HEK293 (cell line): ENCODE results near the gene VOPP1.

Experiments used
- CTCF ChIA-PET: fragments of 350-600 bp; formaldehyde crosslinking; extraction: SDS; loops from one replicate; lab custom pipeline; 2021; ENCODE audit warnings: antibody characterized with exemption; lab: Yijun Ruan, JAX
- POLR2A ChIA-PET: fragments of 300-600 bp; formaldehyde crosslinking; extraction: SDS; loops from one replicate; lab custom pipeline; 2020; ENCODE audit warnings: antibody characterized with exemption, inconsistent platforms; lab: Yijun Ruan, JAX
- H3K27ac ChIP-seq: fragments of 200-500 bp; sonication (Bioruptor generic); 2 replicates; pipeline ENCODE4 v1.5.1; 2014; ENCODE audit warnings: low read depth, low read length, control low read depth, inconsistent platforms; ENCODE audit errors: extremely low read depth
- H3K36me3 ChIP-seq, 2 experiments: fragments of 200-500 bp in 1 of 2; sonication (Bioruptor generic) in 1 of 2; 1 replicate in 1 of 2; 2 replicates in 1 of 2; pipeline ENCODE4 v1.5.1; 2014 to 2017; ENCODE audit warnings: inconsistent platforms in 2 of 2, low read length in 2 of 2; ENCODE audit not compliant: control insufficient read depth in 2 of 2, insufficient read depth in 1 of 2
- H3K4me1 ChIP-seq: fragments of 200-500 bp; sonication (Bioruptor generic); 2 replicates; pipeline ENCODE4 v1.5.1; 2014; ENCODE audit warnings: mild to moderate bottlenecking, low read length, inconsistent platforms; ENCODE audit not compliant: control insufficient read depth, insufficient read depth
- H3K4me3 ChIP-seq: 2 replicates; pipeline ENCODE4 v1.5.1; 2011; ENCODE audit warnings: low read depth, mild to moderate bottlenecking, control low read depth, low read length, moderate library complexity
- H3K9me3 ChIP-seq: fragments of 200-500 bp; sonication (Bioruptor generic); 2 replicates; pipeline ENCODE4 v1.5.1; 2014; ENCODE audit warnings: low read depth, low read length, inconsistent platforms; ENCODE audit not compliant: control insufficient read depth, insufficient read depth
- AEBP2 ChIP-seq: fragments of 450-650 bp; formaldehyde crosslinking; IDR thresholded peaks from 2 replicates; pipeline ENCODE4 v1.5.1; 2016; ENCODE audit warnings: missing biosample characterization, missing genetic modification characterization, borderline replicate concordance
- GFI1B ChIP-seq: fragments of 450-650 bp; formaldehyde crosslinking; IDR thresholded peaks from 2 replicates; pipeline ENCODE4 v1.5.1; 2016; ENCODE audit warnings: missing biosample characterization, missing genetic modification characterization
- GLI2 ChIP-seq: fragments of 450-650 bp; formaldehyde crosslinking; IDR thresholded peaks from 2 replicates; pipeline ENCODE4; 2017; ENCODE audit warnings: missing biosample characterization, missing genetic modification characterization, low read depth, borderline replicate concordance
- HOXA7 ChIP-seq: sonication (generic); formaldehyde crosslinking; IDR thresholded peaks from 2 replicates; pipeline ENCODE4 v1.8.1; 2022; ENCODE audit warnings: missing genetic modification reagents, borderline replicate concordance
- IKZF3 ChIP-seq: fragments of 450-650 bp; IDR thresholded peaks from 2 replicates; pipeline ENCODE4 v1.5.0; 2018; ENCODE audit warnings: missing biosample characterization, mild to moderate bottlenecking, missing genetic modification characterization, moderate library complexity
- OVOL3 ChIP-seq: fragments of 450-650 bp; formaldehyde crosslinking; IDR thresholded peaks from 2 replicates; pipeline ENCODE4 v1.5.1; 2016; ENCODE audit warnings: missing biosample characterization, missing genetic modification characterization
- PBX3 ChIP-seq: sonication (generic); formaldehyde crosslinking; IDR thresholded peaks from 2 replicates; pipeline ENCODE4 v1.8.1; 2022; ENCODE audit warnings: mild to moderate bottlenecking, moderate library complexity, missing genetic modification reagents
- PRDM1 ChIP-seq: fragments of 450-650 bp; formaldehyde crosslinking; IDR thresholded peaks from 2 replicates; pipeline ENCODE4; 2016; ENCODE audit warnings: missing biosample characterization, missing genetic modification characterization
- WT1 ChIP-seq: fragments of 450-650 bp; formaldehyde crosslinking; IDR thresholded peaks from 2 replicates; pipeline ENCODE4 v1.5.1; 2016; ENCODE audit warnings: missing biosample characterization, missing genetic modification characterization
- YY1 ChIP-seq: fragments of 450-650 bp; formaldehyde crosslinking; IDR thresholded peaks from 2 replicates; pipeline ENCODE4 v1.5.1; 2018; ENCODE audit warnings: missing biosample characterization, missing genetic modification characterization
- ZFP37 ChIP-seq: fragments of 450-650 bp; formaldehyde crosslinking; IDR thresholded peaks from 2 replicates; pipeline ENCODE4 v1.5.1; 2016; ENCODE audit warnings: missing biosample characterization, missing genetic modification characterization
- ZFP41 ChIP-seq: fragments of 450-650 bp; formaldehyde crosslinking; IDR thresholded peaks from 2 replicates; pipeline ENCODE4 v1.5.1; 2016; ENCODE audit warnings: missing biosample characterization, missing genetic modification characterization, borderline replicate concordance
- ZNF148 ChIP-seq: fragments of 450-650 bp; formaldehyde crosslinking; IDR thresholded peaks from 2 replicates; pipeline ENCODE4 v1.5.0; 2017; ENCODE audit warnings: missing biosample characterization, missing genetic modification characterization, borderline replicate concordance
- ZNF155 ChIP-seq: fragments of 450-650 bp; formaldehyde crosslinking; IDR thresholded peaks from 2 replicates; pipeline ENCODE4 v1.5.1; 2016; ENCODE audit warnings: missing biosample characterization, missing genetic modification characterization
- ZNF16 ChIP-seq: fragments of 450-650 bp; formaldehyde crosslinking; IDR thresholded peaks from 2 replicates; pipeline ENCODE4 v1.5.1; 2016; ENCODE audit warnings: low read depth, missing biosample characterization, missing genetic modification characterization
- ZNF184 ChIP-seq: fragments of 450-650 bp; IDR thresholded peaks from 2 replicates; pipeline ENCODE4 v1.5.1; 2018; ENCODE audit warnings: missing biosample characterization, mild to moderate bottlenecking, missing genetic modification characterization
- ZNF19 ChIP-seq: fragments of 450-650 bp; formaldehyde crosslinking; IDR thresholded peaks from 2 replicates; pipeline ENCODE4; 2016; ENCODE audit warnings: missing biosample characterization, missing genetic modification characterization, low read depth
- ZNF202 ChIP-seq: fragments of 450-650 bp; formaldehyde crosslinking; IDR thresholded peaks from 2 replicates; pipeline ENCODE4 v1.5.1; 2016; ENCODE audit warnings: missing biosample characterization, missing genetic modification characterization, borderline replicate concordance
- ZNF23 ChIP-seq: fragments of 450-650 bp; formaldehyde crosslinking; IDR thresholded peaks from 2 replicates; pipeline ENCODE4 v1.5.1; 2016; ENCODE audit warnings: missing biosample characterization, missing genetic modification characterization, borderline replicate concordance
- ZNF354C ChIP-seq: fragments of 450-650 bp; formaldehyde crosslinking; IDR thresholded peaks from 2 replicates; pipeline ENCODE4 v1.5.1; 2016; ENCODE audit warnings: missing biosample characterization, missing genetic modification characterization, low read depth, borderline replicate concordance
- ZNF416 ChIP-seq: fragments of 450-650 bp; formaldehyde crosslinking; IDR thresholded peaks from 2 replicates; pipeline ENCODE4 v1.5.1; 2016; ENCODE audit warnings: missing biosample characterization, missing genetic modification characterization
- ZNF548 ChIP-seq: fragments of 450-650 bp; formaldehyde crosslinking; IDR thresholded peaks from 2 replicates; pipeline ENCODE4 v1.5.1; 2016; ENCODE audit warnings: missing biosample characterization, missing genetic modification characterization
- ZNF549 ChIP-seq: fragments of 450-650 bp; IDR thresholded peaks from 2 replicates; pipeline ENCODE4 v1.5.1; 2018; ENCODE audit warnings: missing biosample characterization, missing genetic modification characterization, mild to moderate bottlenecking, inconsistent platforms, moderate library complexity
- ZNF629 ChIP-seq: fragments of 450-650 bp; formaldehyde crosslinking; IDR thresholded peaks from 2 replicates; pipeline ENCODE4 v1.5.1; 2017; ENCODE audit warnings: missing biosample characterization, missing genetic modification characterization
- ZNF664 ChIP-seq: fragments of 450-650 bp; formaldehyde crosslinking; IDR thresholded peaks from 2 replicates; pipeline ENCODE4 v1.5.1; 2016; ENCODE audit warnings: missing biosample characterization, missing genetic modification characterization
- ZNF701 ChIP-seq: fragments of 450-650 bp; formaldehyde crosslinking; IDR thresholded peaks from 2 replicates; pipeline ENCODE4 v1.5.1; 2016; ENCODE audit warnings: missing biosample characterization, missing genetic modification characterization
- ZNF792 ChIP-seq: fragments of 450-650 bp; formaldehyde crosslinking; IDR thresholded peaks from 2 replicates; pipeline ENCODE4 v1.5.1; 2016; ENCODE audit warnings: missing biosample characterization, missing genetic modification characterization
- ZNF830 ChIP-seq: fragments of 450-650 bp; IDR thresholded peaks from 2 replicates; pipeline ENCODE4 v1.5.0; 2018; ENCODE audit warnings: missing biosample characterization, missing genetic modification characterization, low read depth, mild to moderate bottlenecking, moderate library complexity

The VOPP1 gene

GRCh38 chr7:55449992-55450535, 122.2 kb downstream of the VOPP1 start:
- ChIA-PET POLR2A (no interaction called here), CTCF (no interaction called here)
- Histone ChIP-seq H3K4me3 (no peak overlapping the region), H3K4me1 (no peaks in the 10 kb centered on the region), H3K36me3 (no peaks in the 10 kb centered on the region), H3K9me3 (no peaks in the 10 kb centered on the region), H3K27ac (no peak overlapping the region)
- TF ChIP-seq ZNF549 (tag by site-specific recombination), result no peak
- TF ChIP-seq ZNF548 (tag by site-specific recombination), result no peak
- TF ChIP-seq ZFP37 (tag by site-specific recombination), result no peak
- TF ChIP-seq ZNF701, result no peak
- no peak for TF ChIP-seq ZNF148
- no peak for TF ChIP-seq ZNF184 (tag by site-specific recombination)
- TF ChIP-seq ZNF16 (tag by site-specific recombination), result no peak
- TF ChIP-seq GFI1B (tag by site-specific recombination), result no peak
- no peak for TF ChIP-seq ZNF664
- no peak for TF ChIP-seq ZNF792 (tag by site-specific recombination)
- no peak for TF ChIP-seq ZNF202 (tag by site-specific recombination)
- no peak for TF ChIP-seq ZNF416 (tag by site-specific recombination)
- no peak for TF ChIP-seq WT1 (tag by site-specific recombination)
- TF ChIP-seq HOXA7 (CRISPR knock-in tag), result no peak
- TF ChIP-seq ZFP41 (tag by site-specific recombination), result no peak
- TF ChIP-seq ZNF629 (tag by site-specific recombination), result no peak
- TF ChIP-seq GLI2 (tag by site-specific recombination), result no peak

GRCh38 chr7:55449205-55449991, 122.9 kb downstream of the VOPP1 start:
- TF ChIP-seq AEBP2 (tag by site-specific recombination) (no peak), ZNF23 (no peak), OVOL3 (no peak), PBX3 (CRISPR knock-in tag) (no peak), IKZF3 (tag by site-specific recombination) (no peak), ZNF664 (no peak), PRDM1 (no peak), ZNF830 (tag by site-specific recombination) (no peak), YY1 (no peak), ZNF354C (no peak), ZNF19 (tag by site-specific recombination) (no peak), ZNF155 (no peak), ZNF629 (tag by site-specific recombination) (no peak)
- H3K9me3 ChIP-seq, result no peaks in the 10 kb centered on the region
- no peak overlapping the region for H3K4me3 ChIP-seq
- CTCF ChIA-PET, result no interaction called here
- H3K27ac ChIP-seq, result no peak overlapping the region
- POLR2A ChIA-PET, result no interaction called here
- H3K36me3 ChIP-seq, result no peaks in the 10 kb centered on the region
- no peaks in the 10 kb centered on the region for H3K4me1 ChIP-seq
